HG02763 (cell line): Measurements from ENCODE around the gene BICRAL.
"Not testable (repeated sequence)": the region's sequence is repeated elsewhere in the genome, so short reads cannot be mapped to it uniquely, and the experiment has no call there.

ENCODE experiments used
- ATAC-seq: cut with Tn5 transposase; IDR thresholded peaks from one replicate; pipeline ENCODE4 v1.9.1; 2021; ENCODE audit warnings: mild to moderate bottlenecking, moderate library complexity; ENCODE audit not compliant: unreplicated experiment

BICRAL gene

DNA sequence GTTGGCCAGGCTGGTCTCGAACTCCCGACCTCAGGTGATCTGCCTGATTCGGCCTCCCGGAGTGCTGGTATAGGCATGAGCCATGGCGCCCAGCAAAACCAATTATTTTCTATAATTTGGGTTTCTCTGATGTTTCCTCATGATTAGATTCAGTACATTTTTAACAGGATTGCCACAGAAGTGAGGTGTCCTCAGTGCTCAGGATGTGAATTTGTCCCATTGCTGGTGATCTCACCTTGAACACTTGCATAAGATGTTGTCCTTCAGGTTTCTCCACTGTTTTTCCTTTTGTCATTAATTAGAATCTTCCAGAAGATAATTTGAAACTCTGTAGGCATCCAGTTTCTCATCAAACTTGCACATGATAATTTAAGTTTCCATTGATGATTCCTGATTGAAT lies 52.2 kb downstream of the BICRAL start:
- ATAC-seq: no peak

DNA sequence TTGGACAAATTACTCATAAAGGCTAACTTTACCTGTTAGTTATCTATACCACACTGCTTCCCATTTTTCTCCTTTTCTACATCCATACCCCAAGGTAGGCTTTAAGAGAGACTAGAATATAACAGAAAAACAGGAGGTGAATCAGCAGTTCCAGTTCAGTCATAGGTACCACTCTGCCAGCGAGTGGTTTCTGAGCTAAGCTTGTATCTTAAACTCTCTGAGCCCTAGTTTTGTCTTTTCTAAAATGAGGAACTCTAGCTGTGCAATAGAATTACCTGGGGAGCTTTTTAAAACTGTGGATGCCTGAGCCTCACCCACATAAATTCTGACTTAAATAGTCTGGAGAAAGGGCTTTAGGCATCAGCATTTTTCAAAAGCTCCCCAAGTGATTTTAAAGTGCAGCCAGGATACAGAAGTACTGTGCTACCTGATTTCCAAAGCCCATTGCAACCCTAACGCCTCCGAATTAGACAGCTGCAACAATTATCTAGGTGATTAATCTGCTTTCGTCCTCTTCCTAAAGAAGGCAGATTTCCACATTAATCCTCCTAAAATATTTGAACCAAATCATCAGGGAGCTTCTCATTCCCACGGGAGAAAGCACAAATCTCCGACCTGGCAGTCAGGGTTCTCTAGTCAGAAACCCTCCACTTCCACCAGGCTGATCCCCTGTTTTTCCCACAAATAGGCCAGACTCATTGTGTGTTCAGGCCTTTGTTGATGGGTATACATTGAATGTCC lies 60.2 kb downstream of the BICRAL start:
- no peak for ATAC-seq

DNA sequence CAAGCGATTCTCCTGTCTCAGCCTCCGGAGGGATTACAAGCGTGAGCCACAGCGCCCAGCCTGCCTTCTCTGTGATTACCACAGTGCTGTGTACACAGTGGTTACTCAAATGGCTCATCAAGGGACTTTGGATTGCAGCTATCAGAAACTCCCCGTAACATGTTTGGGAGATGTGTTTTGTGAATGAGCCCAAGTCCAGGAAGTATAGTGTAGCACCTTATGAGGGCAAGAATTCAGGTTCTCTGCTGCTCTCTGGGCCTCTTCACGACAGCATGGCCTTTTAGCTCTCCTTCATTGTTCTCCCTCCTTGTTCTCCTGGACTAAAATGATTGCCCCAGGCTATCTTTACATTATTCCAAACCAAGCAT lies 63.5 kb downstream of the BICRAL start:
- no peak for ATAC-seq

DNA sequence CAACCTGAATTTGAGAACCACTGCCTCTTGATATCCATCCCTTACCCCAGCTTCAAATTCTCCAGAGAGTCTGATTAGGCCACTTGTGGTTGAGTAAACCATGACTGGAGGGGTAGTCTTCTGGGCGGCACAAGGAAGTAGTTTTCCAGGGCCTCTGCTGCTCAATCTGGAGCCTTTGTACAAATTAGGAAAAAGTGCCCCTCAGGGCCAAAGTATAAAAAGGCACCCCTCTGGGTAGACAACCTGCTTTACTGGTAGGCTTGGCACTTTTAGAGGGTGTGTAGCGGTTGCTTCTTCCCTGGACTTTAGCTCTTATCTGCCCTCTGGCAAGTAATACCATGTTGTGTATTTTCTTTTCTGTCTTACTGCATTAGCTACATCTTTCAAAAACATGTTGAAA lies 64.7 kb downstream of the BICRAL start:
- ATAC-seq: no peak

DNA sequence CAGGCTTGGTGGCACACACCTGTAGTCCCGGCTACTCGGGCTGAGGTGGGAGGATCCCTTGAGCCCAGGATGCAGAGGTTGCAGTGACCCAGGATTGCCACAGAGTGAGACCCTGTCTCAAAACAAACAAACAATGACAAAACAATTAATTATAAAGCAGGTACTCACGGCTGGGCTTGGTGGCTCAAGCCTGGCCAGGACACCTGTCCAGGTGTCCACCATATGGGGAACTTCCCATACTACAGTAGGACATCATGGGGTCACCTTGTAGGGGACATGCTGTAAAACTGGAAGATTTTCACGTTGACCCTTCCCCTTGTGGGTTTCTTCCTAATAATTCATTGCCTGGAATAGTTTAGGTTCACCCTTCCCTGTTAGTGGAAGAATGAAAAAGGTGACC lies 66.8 kb downstream of the BICRAL start:
- no peak for ATAC-seq

DNA sequence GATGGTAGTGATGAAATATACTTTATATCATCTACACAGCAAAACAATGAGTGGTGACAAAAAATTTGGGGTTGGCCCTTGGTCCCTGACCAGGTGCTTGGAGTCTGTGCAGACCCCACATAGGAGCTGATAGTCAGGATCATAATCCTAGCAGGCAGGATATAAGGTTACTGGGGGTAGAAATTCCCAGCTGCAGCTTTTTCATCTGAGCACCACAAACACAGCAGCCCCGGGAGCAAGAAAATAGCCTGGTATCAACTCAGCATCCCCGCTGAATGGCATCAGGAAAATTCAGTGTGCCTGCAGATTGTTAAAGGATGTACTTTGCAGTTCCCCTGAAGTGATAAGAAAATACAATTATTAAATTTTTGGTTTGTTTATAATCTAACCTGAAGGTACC lies 69.7 kb downstream of the BICRAL start:
- ATAC-seq: no peak

DNA sequence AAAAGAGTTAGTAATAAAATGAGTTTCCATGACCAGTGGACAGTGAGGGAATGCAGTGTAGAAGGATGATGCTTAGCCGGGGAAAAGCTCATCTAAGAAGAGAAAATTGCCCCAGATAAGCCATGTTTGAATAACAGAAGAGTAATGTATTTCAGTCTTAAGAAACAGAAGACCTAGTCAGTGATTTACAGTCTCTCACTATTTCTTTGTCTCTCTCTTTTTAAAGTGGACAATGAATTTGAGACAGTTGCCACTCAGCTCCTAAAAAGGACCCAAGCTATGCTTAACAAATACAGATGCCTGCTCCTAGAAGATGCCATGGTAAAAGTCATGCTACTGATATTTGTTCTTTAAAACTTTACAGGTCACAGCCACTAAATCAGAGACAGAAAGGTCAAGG lies 78.2 kb downstream of the BICRAL start:
- no peak for ATAC-seq

DNA sequence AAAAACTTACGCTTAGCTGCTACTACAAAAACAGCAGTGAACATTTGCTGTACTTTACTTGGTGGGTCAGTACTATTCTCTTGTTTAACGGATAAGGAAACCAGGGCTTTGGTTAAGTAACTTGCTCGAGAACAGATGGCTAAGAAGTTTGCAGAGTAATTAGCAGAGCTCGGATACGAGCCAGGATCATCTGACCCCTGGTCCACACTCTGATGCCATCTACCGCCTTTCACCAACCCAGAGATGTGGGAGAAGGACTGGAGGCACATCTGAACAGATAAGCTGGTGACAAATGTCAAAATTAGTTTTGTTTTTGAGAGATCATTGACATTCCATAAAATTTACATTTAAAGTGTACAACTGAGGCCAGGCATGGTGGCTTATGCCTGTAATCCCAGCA lies 78.6 kb downstream of the BICRAL start:
- ATAC-seq: no peak

DNA sequence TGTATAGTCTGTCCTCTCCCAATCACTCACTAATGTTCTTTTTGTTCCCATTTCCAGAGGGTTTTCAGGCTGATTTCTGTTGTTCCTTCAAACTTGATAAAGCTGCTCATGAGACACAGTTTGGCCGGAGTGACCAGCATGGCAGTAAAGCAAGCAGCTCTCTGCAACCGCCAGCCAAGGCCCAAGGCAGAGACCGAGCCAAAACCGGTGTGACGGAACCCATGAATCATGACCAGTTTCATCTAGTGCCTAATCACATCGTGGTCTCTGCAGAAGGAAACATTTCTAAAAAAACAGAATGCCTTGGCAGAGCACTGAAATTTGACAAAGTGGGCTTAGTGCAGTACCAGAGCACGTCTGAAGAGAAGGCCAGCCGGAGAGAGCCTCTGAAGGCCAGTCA lies 82.8 kb downstream of the BICRAL start:
- no peak for ATAC-seq

DNA sequence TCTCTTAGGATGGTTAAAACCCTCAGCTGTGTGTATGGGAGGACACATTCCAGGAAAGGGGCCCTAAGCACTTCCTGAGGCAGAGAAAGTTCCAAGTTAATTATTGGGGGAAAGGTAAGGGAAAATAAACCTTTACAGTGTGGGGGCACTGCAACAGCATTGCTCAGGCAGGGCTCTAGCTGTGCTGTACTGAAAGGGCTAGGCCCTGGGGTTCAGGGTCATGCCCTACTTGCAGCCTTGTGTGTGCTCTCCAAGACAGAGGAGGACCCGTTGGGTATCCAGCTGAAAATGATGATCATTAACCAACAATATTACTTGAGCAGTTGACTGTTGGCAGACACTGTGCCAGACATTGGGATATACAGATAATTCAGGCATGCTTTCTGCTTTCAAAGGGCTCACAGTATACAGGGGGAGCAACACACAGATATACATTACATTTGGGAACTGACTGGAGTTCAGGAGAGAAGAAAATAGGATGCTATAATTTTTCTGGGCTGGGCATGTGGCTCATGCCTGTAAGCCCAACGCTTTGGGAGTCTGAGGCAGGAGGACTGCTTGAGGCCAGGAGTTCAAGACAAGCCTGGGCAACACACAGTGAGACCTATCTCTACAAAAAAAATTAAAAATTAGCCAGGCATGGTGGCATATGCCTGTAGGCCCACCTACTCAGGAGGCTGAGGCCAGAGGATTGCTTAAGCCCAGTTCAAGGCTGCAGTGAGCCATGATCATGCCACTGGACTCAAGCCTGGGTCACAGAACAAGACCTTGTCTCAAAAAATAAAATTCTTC lies 88.5 kb downstream of the BICRAL start:
- ATAC-seq: no peak

DNA sequence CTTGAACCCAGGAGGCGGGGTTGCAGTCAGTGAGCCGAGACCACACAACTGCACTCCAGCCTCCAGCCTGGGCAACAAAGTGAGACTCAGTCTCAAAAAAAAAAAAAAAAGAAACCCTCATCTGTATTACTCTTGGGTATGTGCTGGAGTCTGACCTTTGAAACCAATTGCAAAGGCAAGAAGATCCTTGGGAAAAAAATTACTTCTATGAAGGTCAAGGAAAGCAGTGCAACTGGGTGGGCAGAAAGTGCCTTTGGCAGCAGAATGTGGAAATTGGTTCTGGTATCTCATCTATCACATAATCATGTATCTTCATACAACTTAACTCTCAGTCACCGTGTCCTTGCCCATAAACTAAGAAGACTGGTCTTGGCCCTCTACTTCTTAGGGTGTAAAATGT lies 89.9 kb downstream of the BICRAL start:
- ATAC-seq: no peak

DNA sequence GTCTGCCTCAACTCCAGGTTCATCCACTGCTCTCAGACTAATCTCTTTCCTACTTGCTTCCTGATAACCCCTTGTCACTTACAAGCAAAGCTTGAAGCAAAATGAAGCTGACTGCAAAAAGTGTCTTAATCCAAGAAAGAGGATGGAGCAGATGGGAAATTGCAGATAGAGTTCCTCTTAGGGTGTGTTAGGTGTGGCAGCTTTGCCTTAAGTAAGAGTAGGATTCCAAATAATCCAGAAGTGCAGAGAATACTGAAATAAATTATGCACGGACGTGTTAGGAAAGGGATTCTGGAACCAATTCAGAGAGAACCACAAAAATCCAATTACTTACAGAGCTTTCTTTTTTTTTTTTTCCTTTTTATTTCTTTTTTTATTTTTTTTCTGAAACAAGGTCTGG lies 91.5 kb downstream of the BICRAL start:
- ATAC-seq: no peak

DNA sequence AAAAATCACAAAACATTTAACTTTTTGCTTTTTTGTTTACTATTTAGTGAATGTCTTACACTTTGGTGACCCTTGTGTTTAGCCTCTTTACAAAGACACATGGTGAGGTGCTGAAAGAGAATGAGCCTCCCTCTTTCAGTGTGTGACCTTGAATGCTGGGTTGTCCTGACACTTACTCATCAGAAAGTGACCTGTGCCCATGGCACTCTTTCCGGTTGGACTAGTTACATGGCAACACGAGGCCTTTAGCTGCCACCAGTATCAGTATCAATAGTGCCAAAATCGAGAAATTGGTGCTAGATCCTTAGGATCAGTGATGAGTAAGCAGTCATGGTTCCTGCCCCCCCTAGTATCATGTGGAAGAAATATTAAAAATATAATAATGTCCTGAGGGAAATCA lies 95.8 kb downstream of the BICRAL start:
- no peak for ATAC-seq

DNA sequence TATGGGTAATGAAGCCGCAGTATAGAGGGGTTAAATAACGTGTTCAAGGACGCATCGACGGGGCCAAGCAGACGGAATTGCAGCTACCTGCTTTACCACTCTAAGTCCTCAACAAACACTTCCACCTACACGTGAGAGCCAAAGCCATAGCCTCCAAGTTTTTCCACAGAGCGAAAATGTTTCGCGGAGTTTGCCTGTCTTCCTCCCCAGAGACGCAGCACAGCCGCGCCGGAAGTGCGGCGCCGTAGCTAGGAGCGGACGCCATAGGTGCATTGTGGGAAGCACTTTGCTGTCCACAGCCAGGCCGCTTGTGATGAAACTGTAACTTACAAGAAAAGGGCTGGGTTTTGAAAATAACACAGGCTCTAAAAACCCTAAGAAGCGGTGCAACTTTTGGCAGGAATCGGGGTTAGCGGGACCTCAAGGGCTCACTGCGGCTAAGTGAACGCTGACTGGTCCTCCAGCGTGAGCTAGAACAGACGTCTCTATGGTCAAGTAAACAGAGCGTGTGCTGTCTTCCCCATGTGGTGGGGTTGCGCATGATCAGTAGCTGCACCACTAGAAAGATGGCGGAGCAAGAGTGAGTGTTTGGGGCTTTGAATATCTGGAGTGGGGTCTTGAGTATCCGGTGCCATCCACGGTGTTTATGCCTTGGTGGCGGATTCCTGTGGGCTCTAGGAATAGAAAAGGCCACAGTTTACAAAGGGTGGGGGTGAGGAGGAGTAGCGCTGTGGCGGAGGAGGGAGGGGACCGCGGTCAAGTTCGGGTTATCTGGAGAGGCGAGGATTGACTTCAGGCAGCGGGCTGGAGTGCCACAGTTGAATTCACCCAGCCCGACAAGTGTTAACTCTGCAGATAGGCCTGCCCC lies 97.8 kb downstream of the BICRAL start, which contains the start of gene RPL7L1:
Gene RPL7L1 (plus strand): TSS at position 245 of the 868 bp plus-strand sequence. CDS start 295 bp downstream, at position 540.
- ATAC-seq: peak; percentile 87

DNA sequence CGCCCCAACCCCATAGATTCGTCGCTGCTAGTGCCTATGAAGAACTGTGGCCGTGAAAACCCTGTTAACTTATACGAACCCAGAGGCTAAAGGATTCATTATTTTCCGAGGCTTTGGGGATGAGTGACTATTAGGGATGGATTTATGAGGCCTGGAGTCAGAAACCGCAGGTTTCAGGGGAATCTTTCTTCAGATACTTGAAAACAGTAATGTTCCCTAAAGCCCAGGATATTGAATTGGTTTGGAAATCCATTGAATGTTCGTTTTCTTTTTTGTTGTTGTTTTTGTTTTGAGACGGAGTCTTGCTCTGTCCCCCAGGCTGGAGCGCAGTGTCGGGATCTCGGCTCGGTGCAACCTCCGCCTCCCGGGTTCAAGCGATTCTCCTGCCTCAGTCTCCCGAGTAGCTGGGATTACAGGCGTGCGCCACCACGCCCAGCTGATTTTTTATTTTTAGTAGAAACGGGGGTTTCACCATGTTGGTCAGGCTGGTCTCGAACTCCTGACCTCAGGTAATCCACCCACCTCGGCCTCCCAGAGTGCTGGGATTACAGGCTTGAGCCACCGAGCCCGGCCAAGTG lies 98.5 kb downstream of the BICRAL start:
- not testable (repeated sequence) for ATAC-seq

DNA sequence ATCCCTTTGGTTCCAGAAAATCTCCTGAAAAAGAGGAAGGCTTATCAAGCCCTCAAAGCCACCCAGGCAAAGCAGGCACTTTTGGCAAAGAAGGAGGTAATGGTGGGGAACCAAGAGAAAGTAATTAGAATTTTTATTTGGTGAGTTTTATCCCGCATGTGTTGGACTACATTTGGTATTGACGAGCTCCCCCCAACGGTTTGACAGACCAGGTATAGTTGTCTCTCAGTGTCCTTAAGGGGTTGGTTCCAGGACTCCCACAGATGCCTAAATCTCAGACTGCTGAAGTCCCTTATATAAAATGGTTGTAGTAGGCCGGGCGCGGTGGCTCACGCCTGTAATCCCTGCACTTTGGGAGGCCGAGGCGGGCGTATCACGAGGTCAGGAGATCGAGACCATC lies 99.0 kb downstream of the BICRAL start:
- ATAC-seq: not testable (repeated sequence)

DNA sequence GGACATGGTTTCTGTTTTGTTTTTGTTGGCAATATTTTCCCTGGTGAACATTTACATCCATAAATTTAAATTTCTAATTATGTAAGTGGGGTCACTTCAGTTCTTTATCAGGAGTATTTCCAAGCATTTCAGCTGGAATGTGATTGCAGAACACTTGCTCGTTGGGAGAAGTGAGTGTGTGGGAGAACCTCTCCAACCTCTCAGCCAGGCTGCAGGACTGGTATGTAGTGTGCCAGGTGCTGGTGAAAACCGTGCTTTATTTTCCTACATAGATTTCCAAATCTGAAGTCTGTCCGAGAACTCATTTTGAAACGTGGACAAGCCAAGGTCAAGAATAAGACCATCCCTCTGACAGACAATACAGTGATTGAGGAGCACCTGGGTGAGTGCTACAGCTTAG lies 103.8 kb downstream of the BICRAL start:
- no peak for ATAC-seq

DNA sequence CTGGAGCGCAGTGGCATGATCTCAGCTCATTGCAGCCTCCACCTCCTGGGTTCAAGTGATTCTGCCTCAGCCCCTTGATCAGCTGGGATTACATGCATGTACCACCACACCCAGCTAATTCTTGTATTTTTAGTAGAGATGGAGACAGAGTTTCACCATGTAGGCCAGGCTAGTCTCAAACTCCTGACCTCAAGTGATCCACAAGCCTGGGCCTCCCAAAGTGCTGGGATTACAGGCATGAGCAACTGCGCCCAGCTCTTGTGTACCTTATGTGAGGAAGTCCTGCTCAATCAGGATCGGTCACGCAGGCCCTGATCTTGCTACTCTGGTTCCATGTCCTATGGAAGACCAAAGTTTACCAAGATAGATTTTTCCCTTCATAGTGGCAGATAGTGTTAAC lies 106.3 kb downstream of the BICRAL start:
- not testable (repeated sequence) for ATAC-seq

DNA sequence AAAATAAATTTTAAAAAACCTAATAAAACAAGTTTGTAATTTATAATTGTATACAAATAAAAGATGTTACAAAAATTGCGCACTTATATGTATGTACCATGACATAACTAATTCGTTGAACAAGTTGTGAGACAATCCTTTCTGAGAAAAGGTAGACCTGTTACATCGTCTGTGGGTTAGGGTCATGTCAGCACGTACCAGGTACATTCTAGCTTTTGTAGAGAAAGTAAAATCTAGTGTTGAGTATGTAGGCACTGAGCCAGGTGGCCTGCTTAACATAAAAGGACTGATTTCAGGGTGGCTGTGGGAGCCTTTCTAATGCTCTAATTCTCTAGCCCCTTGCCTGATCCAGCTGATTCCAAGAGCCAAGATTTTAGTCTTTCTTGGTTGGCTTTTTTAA lies 108.0 kb downstream of the BICRAL start:
- no peak for ATAC-seq

DNA sequence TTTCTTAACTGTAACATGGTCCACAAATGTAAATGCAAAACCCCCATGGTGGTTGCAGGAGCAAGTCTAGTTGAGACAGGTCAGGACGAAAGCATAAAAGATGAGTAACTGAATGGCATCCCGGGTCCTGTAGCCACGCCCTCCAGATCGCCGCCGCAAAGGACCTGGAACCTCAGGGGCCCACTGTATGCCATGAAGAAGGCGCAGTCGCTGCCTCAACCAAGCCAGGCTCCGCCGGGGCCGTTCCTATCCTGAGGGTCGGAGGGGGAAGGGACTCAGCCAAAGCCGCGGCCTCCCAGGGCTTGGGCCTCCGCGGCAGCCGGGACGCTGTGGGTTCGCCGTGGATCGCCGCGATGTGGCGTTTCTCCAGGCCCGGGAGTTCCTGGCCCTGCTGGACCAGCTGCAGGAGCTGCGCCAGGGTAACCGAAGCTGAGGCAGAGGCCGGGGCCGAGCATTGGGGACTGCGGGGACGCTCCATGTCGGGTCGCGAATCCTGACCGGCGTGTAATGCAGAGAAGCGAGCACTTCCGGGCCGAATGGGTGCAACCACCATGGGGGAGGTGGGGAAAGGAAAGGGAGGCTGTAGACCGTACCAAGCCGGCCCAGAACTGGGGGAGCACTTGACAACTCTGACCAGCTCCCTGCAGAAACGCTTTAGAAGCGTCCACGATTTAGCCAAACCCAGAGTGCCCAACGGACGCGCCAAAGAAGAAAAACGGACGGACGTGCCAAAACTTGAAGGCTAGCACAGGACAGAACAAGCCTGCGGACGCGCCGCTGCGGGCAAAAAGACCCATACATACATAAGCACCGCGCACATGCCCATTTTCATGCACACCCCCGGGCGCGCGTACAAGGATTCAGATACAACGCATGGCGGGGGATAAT lies 108.7 kb downstream of the BICRAL start:
- ATAC-seq: peak; percentile 76
